ENCODE measurements around the gene BSDC1.

The BSDC1 gene

DNA sequence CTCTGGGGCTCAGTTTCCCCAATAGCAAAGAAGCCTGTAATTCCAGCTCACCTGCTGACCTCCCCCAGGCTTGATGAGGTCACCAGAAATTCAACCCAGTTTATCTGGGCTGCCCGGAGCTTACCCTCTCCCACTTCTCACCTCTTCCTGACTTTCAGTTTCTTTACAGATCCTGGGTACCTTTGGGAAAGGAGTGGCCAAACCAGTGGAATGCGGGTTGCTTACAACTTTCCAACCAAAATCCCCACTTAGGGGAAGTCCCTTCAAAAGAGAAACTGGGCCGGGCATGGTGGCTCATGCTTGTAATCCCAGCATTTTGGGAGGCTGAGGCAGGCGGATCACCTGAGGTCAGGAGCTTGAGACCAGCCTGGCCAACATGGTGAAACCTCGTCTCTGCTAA is 52.3 kb downstream of the BSDC1 start:
- H3K4me3 ChIP-seq (ENCODE audit: control insufficient read depth, low read depth, low read length): no peak overlapping the region
- TF ChIP-seq, protein P1, sequence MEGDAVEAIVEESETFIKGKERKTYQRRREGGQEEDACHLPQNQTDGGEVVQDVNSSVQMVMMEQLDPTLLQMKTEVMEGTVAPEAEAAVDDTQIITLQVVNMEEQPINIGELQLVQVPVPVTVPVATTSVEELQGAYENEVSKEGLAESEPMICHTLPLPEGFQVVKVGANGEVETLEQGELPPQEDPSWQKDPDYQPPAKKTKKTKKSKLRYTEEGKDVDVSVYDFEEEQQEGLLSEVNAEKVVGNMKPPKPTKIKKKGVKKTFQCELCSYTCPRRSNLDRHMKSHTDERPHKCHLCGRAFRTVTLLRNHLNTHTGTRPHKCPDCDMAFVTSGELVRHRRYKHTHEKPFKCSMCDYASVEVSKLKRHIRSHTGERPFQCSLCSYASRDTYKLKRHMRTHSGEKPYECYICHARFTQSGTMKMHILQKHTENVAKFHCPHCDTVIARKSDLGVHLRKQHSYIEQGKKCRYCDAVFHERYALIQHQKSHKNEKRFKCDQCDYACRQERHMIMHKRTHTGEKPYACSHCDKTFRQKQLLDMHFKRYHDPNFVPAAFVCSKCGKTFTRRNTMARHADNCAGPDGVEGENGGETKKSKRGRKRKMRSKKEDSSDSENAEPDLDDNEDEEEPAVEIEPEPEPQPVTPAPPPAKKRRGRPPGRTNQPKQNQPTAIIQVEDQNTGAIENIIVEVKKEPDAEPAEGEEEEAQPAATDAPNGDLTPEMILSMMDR (IDR thresholded peaks at IDR 0.05; ENCODE audit: control insufficient read depth, insufficient read depth, low read depth, low read length, missing control alignments): no peak
- no peak for DNase-seq (ENCODE audit: low read depth)

DNA sequence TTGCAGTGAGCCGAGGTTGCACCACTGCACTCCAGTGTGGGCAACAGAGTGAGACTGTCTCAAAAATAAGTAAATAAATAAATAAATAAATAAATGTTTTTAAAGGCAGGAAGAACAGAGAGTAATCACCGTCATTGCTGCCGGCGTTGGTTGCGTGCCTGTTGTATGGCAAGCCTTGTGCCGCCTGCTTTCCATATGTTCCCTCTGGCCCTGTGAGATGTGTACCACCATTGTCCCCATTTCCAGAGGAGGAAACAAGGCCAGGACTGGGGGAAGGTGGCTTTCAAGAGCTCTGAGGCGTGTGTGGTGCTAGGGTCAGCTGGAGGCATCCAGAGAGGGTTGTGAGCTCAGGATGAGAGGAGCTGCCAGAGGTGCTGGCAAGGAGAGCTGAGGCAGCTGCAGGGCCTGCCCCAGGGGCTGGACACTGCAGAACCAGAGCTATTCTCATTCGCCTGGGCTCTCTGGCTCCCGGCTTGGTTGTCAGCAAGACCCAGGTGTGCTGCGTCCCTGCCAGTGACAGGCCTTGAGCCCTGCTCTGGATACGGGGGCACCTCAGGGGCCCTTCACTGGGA is 53.0 kb downstream of the BSDC1 start:
- TF ChIP-seq, protein P1 (IDR thresholded peaks at IDR 0.05; ENCODE audit: control insufficient read depth, insufficient read depth, low read depth, low read length, missing control alignments): no peak
- H3K4me3 ChIP-seq (ENCODE audit: control insufficient read depth, low read depth, low read length): no peak overlapping the region
- DNase-seq (ENCODE audit: low read depth): no peak

DNA sequence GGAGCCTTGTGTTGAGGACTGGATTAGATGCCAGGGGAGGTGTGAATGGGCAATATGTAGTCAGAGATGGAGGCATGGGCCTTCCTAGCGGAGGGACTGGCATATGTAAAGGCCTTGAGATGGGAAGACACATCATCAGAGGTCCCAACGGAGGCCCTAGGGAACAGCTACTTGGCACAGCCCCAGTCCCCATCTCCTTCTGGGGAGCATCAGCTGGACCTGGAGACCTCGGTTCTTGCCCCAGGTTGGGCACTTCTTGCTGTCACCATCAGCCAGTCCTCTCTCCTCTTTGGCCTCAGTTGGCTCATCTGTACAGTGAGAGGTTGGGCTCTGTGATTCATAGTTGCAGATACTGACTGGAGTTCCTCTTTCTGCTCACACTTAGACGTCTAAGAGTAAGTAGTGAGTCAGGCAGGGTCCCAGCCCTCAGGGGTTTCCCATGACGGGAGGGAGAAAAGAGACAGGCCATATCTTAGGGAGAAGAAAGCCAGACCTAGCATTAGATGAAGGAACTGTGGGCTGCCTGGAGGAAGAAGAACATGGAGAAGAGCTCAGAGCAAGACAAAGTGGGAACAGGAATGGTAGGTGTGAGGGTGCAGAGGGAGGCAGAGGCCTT is 54.8 kb downstream of the BSDC1 start:
- H3K4me3 ChIP-seq (ENCODE audit: control insufficient read depth, low read depth, low read length): no peak overlapping the region
- TF ChIP-seq, protein P1 (IDR thresholded peaks at IDR 0.05; ENCODE audit: control insufficient read depth, insufficient read depth, low read depth, low read length, missing control alignments): no peak
- DNase-seq (ENCODE audit: low read depth): no peak

DNA sequence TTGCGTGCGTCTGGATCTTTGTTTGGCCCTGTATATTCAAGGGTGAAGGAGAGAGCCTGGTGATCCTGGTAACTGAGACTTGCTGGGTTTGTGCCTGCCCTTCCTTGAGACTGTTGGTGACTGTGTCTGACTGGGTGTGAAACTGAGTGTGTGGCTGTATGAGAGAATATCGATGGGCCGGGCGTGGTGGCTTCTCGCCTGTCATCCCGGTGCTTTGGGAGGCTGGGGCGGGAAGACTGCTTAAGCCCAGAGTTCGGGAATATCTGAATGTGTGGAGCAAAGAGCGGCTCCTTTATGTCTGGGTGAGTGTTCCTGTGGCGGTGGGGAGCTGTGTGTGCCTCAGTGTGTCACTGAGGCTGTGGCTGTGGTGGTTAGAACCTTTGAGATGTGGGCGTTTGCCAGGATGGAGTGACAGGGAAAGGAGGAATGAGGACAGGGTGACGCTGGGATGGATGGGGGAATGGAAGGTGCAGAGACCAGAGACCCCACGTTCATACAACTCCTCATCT is 55.5 kb downstream of the BSDC1 start:
- no peak for DNase-seq (ENCODE audit: low read depth)
- TF ChIP-seq, protein P1 (IDR thresholded peaks at IDR 0.05; ENCODE audit: control insufficient read depth, insufficient read depth, low read depth, low read length, missing control alignments): no peak

DNA sequence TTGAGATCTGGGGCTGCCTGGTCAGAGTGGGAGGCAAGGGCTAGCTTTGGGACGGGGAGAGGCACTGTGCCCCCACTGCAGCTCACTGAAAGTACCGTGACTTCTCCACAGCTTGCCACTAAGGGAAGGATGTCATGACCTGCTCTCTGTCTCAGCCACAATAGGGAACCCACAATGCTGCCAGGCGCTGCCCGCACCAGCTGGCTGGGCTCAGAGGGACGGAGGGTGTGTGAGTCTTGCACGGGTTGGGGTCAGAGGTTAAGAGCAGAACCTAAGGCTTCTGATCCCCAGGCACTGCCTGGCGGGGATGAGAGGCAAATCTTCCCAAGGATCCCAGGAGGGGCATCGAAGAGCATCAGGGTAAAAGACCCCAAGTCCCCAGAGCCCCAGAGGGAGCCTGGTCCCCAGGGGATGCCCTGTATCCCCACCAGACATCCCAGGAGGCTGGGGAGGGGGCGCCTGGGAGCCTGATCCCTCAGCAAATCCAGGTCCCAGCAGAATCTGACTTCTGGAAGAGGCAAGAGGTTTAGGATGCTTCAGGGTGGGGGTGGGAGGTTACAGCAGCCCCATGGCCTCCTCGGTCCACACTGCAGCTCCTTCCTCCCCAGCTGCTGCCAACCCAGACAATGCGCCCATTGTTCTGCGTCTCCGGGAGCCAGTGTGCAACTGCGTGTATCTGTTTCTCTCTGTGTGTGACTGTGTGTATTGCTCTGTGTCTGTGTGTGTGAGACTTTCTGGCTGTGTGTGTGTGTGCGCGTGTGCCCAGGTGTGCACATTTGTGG is 56.2 kb downstream of the BSDC1 start:
- H3K4me3 ChIP-seq (ENCODE audit: control insufficient read depth, low read depth, low read length): no peak overlapping the region
- TF ChIP-seq, protein P1 (IDR thresholded peaks at IDR 0.05; ENCODE audit: control insufficient read depth, insufficient read depth, low read depth, low read length, missing control alignments): no peak
- no peak for DNase-seq (ENCODE audit: low read depth)

More for the DNA sequence above, 55.5 kb downstream of the BSDC1 start:
- no peak overlapping the region for H3K4me3 ChIP-seq (ENCODE audit: control insufficient read depth, low read depth, low read length)

DNA sequence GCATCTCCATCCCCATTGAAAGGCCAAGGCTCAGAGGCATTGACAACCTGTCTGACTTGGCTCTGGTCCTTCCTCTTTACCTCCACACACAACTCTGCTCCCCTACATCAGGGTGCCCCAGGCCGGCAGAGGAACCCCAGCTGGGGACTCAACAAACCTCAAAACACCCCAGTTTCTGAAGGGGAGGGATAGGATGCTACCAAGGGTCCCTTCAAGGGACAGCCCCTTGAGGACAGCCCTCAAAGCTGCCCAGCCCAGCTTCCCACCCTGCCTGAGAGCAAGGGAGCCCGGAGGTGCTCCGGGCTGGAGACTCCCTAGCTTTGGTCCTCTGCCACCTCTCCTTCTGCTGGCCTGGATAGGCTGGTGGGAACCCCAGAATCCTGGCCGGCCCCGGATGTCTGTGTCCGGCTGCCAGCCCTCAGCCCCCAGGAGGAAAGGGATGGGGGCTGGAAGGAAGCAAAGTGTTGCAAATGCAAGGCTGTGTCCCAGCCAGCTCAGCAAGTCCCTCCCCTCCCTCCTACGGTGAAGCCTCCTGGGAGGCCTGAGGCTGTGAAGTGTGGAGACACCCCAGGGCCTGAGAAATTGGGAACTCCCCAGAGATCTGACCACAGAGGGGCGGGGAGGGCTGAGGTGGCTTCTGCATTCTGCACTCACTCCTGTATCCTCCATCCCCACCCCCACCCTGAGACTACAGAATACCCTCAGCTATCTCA is 57.1 kb downstream of the BSDC1 start:
- DNase-seq (ENCODE audit: low read depth): no peak
- no peak overlapping the region for H3K4me3 ChIP-seq (ENCODE audit: control insufficient read depth, low read depth, low read length)

More for the DNA sequence above, 57.1 kb downstream of the BSDC1 start:
- TF ChIP-seq, protein P1 (IDR thresholded peaks at IDR 0.05; ENCODE audit: control insufficient read depth, insufficient read depth, low read depth, low read length, missing control alignments): no peak

All from AG09309 (cell line).